GM19324 (cell line): ENCODE results near the gene ZDHHC14.
A peak's percentile ranks its signal among the peaks of the same experiment; 100 is the strongest.

Source experiments
- ATAC-seq: cut with Tn5 transposase; IDR thresholded peaks from one replicate; pipeline ENCODE4 v1.9.1; 2021; ENCODE audit warnings: mild to moderate bottlenecking, moderate library complexity; ENCODE audit not compliant: unreplicated experiment, low FRiP score

Gene ZDHHC14

DNA sequence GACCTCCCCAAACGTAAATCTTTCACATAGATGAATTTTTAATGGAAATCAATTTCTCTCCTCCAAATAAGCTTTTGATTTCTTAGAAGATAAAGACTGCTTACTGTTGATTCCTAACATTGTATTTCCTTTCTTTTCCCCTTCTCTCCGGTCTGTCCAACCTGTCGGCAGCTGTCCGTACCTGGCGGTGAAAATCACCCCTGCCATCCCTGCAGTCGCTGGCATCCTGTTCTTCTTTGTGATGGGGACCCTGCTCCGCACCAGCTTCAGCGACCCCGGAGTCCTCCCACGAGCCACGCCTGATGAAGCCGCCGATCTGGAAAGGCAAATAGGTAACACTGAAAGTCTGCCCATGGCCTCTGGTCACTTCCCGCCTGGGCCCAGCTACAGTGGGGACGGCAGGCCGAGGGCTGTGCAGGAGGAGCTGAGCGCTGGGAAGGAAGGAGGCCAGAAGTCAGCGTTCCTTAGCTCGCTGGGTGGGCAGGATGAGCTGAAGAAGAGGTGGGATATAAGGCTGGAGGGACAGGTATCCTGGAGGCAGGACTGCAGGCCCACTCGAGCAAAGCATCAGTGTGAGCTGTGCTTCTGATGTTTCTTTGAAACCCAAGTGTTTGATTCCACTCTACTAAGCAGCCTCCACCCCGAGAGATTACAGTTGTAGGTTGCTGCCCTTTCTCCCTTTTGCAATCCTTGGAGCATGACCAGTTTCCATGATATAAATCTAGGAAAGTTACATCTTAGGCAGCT lies 161.6 kb downstream of the ZDHHC14 start:
- no peak for ATAC-seq

GRCh38 chr6:157546321-157546720 lies 165.3 kb downstream of the ZDHHC14 start:
- ATAC-seq: no peak

DNA sequence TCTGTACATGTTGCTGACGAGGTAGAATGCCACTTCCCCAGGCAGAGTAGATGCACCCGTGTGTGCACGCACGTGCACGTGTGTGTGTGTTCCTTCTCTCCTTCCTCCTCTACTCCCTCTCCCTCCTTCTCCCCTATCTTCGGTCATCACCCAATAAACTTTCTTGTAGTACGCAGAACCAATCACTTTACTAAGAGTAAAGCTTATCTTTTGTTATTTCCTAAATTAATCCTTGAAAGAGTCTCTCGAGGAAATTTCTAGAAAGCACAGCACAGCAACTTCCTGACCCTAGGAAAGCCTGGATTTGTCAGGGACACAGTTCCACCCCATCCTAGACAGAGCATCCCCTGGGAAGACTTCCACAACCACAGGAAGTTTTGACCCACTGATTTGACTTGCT lies 166.1 kb downstream of the ZDHHC14 start:
- ATAC-seq: no peak

- ATAC-seq: no peak
Measured at GRCh38 chr6:157548635-157549467, 167.9 kb downstream of the ZDHHC14 start.

DNA sequence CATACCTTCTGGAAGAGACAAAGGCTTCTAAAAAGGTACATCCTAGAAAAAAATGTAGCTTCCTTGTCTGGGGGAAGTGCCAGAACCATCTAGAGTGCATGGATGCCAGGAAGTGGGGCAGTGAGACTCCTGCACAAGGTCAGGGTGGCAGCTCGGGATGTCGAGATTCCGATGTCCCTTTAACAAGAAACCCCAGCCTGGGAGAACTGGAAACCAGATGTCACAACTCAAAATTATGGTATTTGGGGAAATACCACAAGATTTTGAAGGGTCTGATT lies 168.4 kb downstream of the ZDHHC14 start:
- ATAC-seq: no peak

DNA sequence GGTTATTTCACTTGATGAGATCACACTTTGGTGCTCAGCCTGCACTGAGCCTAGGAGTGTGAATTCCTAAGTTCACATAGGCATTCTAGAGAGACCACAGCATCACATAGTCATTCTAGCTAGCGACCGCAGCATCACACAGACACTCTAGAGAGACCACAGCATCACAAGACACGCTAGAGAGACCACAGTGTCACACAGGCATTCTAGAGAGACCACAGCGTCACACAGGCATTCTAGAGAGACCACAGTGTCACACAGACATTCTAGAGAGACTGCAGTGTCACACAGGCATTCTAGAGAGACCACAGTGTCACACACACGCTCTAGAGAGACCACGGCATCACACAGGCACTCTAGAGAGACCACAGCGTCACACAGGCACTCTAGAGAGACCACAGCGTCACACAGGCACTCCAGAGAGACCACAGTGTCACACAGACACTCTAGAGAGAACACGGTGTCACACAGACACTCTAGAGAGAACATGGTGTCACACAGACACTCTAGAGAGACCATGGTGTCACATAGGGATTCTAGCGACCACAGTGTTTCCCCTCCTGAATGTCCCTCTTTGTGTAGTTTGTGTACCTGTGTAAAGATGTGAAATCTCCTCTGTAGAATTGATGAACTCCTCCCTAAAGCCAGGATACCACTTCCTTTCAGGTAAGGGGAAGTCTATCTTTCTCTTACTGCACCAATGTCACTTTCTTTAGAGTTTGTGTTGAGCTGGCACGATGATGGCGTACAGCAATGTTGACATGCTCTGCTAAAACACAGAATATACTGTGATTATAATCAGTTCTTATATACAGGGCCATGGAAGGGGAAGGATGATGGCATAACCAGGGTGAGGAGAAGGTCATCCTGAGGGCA lies 169.4 kb downstream of the ZDHHC14 start:
- ATAC-seq: no peak

DNA sequence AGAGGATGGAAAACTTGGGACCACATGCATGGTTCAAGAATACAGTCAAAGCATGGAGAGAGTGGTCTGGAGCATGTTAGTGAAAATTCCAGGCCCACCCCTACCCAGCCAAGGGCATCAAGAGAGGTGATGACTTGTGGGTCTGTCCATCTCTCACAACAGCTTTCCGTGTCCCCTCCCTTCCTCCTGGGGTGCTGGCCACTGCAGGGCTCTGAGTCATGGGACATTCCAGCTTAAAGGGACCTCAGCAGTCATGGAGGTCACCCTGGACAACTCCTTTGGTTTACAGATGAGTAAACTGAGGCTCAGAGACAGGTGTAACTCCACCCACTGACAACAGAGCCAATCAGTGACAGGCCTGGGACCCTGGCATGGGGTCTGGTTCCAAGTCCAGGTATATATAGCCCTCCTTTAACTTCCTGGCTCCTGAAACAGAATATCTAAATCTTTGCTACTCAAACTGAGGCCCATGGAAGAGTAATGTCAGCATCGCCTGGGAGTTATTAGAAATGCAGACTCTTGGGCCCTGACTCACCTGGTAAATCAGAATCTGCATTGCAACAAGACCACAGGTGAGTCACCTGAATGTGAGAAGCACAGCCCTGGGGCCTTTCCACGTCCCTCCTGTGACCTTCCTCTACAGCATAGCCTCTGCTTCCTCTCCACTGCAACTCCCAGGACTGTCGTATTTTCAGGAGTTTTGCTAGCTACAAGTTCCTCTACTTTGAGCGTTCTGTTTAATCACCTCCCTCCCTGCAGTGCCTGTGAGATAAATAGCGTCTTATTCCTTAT lies 170.2 kb downstream of the ZDHHC14 start:
- ATAC-seq: no peak

DNA sequence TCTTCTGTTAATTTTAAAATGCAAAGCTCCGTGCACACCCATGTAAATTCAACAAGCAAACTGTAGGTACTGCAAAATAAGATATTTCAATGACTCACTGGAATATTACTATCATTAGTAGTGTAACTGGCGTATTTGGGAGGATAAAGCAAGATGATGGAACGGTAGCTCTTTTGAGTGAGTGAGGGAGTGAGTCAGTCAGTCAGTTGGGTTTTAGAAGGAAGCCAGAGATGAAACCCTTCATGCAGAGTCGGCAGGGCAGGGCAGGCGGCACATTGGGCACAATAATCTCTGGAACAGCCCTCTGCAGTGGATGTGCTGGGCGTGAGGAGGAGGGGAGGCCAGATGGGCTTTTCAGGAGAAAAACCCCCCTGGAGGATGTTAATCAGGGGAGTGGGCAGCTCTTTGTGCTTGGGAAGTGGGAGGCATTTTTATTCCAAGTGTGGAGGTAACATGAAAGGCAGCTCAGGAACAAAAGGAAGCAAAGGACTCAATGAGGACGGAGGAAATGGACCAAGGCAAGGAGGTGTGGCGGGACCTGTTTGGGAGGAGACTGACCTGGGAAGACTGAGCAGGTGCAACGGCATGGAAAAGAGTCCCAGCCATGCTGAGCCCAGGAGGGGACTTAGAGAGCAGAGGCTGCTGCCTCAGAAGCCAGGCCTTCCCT lies 171.2 kb downstream of the ZDHHC14 start:
- ATAC-seq: no peak

- no peak for ATAC-seq
Measured at GRCh38 chr6:157552820-157553485, 172.0 kb downstream of the ZDHHC14 start.

GRCh38 chr6:157554747-157555146 lies 173.8 kb downstream of the ZDHHC14 start:
- no peak for ATAC-seq

GRCh38 chr6:157555455-157556143 lies 174.6 kb downstream of the ZDHHC14 start:
- ATAC-seq: no peak

GRCh38 chr6:157556144-157556645 lies 175.2 kb downstream of the ZDHHC14 start:
- no peak for ATAC-seq

GRCh38 chr6:157556671-157557430 lies 175.9 kb downstream of the ZDHHC14 start:
- peak; percentile 13 for ATAC-seq

DNA sequence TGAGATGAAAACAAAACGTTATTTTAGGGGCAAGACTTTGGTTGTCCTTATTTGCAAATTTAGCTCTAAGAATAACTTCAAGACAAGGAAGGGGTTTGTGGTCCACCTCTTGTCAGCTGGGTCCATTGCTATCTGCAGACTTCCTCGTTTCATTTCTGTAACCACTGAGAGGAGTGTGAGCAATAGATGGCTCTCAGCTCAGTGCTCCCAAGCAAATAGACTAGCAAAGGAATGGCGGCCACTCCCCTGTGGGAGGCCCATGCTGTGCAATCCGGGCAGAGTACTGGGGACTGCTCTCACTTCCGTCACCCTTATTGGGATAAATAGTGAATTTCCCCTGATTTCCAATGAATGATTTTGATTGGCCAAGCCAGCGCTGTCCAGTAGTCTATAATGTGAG lies 176.6 kb downstream of the ZDHHC14 start:
- peak; percentile 50 for ATAC-seq

- ATAC-seq: no peak
Measured at GRCh38 chr6:157558049-157558448, 177.1 kb downstream of the ZDHHC14 start.

DNA sequence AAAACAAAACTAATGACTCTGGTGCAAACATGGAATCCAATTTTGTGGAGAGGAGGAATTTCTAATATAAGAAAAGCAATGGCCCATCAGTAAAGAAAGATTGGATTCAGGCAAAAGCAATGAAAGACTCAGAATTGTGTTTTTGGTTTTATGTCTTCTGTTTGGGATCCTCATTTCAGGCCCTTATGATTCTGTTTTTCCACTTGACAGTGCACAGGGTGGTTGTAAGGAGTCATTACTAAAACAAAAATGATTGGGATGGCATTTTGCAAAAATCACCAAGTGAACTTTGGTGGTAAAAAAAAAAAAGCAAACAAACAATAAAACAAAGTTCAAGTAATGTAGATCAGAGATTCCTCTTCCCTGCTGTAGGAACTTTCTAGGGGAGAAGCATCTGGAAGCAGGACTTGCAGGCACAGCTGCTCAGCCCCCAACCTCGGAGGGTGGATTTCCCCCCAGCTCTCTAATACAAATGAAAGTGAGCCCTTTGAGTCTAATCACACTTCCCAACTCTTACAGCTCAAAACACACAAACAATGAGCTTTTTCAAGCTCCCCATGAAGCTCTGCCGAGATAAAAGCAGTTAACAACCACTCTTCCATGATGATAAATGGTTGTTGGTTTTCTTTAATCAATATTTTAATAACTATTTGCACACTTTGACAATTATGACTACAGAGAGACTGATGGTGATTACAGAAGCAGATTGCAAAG lies 177.7 kb downstream of the ZDHHC14 start:
- ATAC-seq: no peak

DNA sequence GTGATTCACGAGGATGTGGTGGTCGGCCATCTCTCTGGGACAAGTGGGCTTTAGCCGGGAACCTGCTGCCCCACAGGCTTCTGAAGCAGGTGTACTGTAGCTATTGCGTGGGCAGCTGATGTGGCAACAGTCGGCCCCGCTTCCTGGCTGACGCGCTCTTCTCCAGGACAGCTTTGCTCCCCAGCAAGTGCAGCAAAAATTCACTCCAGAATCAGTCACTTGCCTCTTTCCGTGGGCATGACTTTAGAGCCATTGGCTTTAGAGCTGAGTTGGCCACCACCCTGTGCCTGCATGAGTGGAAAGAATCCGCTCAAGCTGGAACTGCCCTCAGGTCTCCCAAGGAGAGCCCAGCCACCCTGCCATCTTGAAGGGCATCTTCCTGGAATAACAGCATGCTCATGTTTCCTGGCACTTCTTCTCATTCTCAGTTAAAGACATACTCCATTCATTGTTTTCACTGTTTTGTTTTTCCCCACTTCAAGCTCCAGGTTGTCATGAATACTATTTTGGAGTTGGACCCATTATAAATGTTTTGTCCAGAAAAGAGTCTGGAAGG lies 178.3 kb downstream of the ZDHHC14 start:
- ATAC-seq: no peak
